Stimulated activated CD4-positive, alpha-beta T cell treated with anti-CD3 and anti-CD28 coated beads, Interleukin-15, amount 100 ng/mL, for 24 hours (primary cell): Measurements from ENCODE around the gene CCDC116.
"Not testable (repeated sequence)": the region's sequence is repeated elsewhere in the genome, so short reads cannot be mapped to it uniquely, and the experiment has no call there.

ENCODE experiments used
- DNase-seq: peaks from one replicate; pipeline ENCODE4 v3.0.0-alpha.2; 2020

Gene CCDC116

DNA sequence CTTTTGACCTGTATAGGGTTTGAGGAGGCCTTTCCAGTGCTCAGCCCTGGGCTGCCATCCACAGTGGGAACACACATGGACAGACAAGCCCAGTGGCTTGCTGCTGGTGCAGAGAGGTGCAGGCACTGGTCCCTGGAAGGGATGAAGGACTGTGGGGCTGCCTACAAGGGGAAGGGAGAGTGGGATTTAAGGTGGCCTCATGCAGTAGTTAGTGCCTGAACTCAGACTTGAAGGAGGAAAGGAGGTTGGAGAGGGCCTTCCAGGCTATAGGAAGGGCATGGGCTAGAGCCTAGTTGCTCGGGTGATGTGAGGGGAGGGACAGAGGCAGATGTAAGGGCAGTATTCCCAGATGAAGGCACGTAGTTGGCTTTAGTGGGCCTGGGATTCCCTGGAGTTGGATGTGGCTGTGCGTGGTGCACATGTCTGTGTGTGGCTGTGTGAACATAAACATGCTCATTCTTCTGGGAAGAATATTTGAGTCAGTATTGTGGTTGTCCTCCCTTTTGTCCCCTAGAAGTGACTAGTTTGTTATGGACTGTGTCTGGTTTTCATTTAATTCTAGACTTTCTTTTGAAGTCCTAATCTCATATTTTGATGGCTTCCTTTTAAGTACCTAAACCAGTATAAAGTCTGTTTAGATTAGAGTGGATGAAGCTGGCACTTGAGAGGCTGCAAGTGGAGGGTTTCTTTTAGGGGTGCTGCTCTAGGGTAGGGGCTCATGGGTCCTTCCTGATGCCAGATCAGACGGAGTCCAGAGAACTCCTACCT lies 21.2 kb upstream of the CCDC116 start:
- DNase-seq = no peak

DNA sequence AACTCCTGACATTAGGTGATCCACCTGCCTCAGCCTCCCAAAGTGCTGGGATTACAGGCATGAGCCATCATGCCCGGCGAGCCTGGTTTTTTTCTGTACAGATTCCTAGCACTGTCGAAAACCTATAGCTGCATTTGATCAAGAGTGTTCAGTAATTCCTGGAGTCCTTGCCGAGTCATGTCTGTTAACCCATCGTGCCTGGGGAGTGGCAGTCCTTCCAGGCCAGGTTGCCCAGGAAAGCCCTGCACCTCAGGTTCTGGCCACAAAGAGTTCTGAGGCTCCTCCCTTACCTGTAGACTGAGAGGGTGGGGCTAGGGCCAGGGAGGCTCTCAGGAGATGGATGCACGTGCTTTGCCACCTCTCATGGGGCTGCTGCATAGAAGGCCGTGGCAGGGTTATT lies 19.7 kb upstream of the CCDC116 start:
- no peak for DNase-seq

DNA sequence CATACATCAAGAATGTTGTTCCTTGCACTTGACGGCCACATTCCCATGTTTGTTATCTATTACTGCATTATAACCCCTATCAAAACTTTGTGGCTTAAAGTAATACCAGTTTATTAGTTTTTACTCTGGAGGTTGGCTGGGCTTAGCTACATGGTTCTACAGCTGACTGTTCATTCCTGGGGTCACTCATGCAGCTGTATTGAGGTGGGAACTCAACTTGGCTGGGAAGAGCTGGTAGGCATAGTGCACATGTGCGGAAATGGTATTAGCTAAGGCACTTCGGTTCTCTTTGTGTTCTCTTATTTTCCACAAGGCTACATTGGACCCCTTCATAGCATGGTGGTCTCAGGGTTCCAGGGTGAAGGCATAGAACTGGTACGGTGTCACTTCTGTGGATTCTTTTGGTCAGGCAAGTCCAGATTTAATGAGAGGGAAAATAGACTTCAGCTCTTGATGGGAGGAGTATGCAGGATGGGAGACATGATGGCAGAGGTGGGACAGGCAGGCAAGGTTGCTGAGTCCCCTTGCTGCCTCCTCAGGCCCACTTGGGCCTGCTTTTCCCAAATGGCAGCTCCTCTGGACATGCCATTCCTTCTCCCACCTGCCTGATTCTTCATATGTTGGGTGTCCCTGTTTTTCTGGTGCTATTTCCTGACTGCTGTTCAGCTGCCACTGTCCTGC lies 18.9 kb upstream of the CCDC116 start:
- no peak for DNase-seq

DNA sequence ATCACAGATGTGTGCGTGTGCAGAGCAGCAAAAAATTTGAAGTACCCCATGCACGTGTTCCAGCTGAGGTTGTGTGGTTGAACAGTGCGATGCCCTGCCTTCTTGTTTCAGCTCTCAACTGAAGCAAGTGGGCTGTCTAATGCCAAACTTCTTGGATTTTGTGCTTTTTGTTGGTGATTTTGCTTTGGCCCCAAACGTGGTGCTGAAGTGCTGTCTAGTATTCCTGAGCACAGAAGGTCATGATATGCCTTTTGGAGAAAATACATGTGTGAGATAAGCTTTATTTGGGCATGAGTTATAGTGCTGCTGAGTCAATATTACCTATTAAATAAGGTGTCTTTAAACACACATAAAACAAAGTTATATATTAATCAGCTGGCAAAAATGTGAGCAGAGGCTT lies 16.8 kb upstream of the CCDC116 start:
- DNase-seq = no peak

- DNase-seq = not testable (repeated sequence)
Observed at GRCh38 chr22:21617337-21617736, 15.2 kb upstream of the CCDC116 start.

- no peak for DNase-seq
Observed at GRCh38 chr22:21621025-21621424, 11.5 kb upstream of the CCDC116 start.

DNA sequence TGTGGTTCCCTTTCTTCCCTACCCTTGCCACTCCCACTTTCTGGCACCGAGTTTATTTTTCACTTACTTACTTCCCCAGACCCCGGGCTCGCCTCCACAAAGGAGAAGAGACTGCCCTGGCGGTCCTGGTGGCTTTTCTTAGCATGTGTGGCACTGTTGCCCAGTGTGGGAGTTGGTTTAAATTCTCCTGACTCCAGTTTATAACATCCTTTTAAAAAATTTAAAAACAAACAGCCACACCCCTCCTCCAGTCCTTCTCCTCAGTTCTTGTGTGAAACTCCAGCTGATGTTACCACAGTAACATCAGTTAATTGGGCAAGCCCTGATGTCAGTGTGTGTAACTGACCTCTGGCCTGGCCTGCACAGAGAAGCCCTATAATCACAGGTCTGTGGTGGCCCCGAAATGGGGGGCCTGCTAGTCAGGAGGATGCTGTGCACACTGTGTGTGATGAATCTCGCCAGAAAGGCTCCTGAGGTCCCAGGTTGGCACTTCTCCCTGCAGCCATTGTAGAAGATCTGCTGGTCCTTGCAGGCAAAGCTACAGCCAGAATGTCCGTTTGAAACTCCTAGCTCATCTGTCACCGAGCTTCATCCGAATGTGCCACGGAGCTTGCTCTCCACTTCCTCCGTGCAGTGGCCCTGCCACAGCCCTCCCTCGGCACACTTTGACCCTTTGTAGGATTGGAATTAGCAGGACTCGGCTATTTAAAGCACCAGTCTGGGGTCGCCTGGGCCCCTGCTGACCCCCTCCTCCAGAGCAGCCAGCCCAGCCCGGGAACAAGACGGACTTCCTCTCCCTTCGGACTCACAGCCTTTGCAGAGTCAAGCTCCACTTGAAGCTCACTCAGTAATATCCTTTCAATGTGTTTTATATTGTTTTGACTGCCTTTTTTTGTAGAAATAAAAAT lies 10.3 kb upstream of the CCDC116 start:
- no peak for DNase-seq

- DNase-seq = no peak
Observed at GRCh38 chr22:21622919-21623647, 9.5 kb upstream of the CCDC116 start.

GRCh38 chr22:21623648-21623970 lies 9.0 kb upstream of the CCDC116 start:
- no peak for DNase-seq

DNA sequence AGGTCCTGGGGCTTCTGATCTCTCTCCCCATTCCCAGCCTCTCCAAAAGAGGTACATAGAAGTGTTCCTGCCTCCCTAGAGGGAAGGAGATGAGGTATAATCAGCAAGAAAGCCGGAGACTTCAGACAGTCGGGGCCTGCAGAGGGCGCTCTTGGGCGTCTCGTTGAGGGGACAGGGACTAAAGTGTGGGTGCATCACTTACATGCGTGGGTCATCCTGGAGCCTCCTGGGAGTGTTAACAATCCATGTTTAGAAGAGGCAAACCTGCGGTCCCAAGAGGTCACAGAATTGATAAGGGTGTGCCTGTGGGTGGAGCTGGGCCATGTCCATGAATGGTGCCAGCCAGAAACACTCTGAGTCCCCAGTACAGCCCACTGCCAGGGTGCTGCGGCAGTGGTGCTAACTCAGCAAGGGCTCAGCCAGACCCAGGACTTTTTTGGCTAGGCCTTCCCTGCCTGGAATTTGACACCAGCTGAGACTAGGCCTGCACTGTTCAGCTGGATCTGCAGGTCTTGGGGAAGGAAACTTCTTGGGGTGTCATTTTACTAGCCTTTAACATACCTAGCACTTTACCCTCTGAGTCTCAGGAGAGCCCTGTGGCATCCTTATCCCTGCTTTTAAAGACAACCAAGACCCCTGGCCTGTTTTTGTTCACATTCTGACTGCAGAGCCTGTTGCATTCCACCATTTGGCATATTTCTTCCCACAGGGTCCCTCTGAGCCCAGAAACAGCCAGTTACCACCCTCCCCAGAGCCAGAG lies 8.3 kb upstream of the CCDC116 start:
- peak; percentile 68 for DNase-seq

- DNase-seq = peak; percentile 24
Observed at GRCh38 chr22:21624880-21625791, 7.4 kb upstream of the CCDC116 start.

- DNase-seq = no peak
Observed at GRCh38 chr22:21626073-21626734, 6.4 kb upstream of the CCDC116 start.

GRCh38 chr22:21626735-21627469 lies 5.7 kb upstream of the CCDC116 start:
- no peak for DNase-seq

DNA sequence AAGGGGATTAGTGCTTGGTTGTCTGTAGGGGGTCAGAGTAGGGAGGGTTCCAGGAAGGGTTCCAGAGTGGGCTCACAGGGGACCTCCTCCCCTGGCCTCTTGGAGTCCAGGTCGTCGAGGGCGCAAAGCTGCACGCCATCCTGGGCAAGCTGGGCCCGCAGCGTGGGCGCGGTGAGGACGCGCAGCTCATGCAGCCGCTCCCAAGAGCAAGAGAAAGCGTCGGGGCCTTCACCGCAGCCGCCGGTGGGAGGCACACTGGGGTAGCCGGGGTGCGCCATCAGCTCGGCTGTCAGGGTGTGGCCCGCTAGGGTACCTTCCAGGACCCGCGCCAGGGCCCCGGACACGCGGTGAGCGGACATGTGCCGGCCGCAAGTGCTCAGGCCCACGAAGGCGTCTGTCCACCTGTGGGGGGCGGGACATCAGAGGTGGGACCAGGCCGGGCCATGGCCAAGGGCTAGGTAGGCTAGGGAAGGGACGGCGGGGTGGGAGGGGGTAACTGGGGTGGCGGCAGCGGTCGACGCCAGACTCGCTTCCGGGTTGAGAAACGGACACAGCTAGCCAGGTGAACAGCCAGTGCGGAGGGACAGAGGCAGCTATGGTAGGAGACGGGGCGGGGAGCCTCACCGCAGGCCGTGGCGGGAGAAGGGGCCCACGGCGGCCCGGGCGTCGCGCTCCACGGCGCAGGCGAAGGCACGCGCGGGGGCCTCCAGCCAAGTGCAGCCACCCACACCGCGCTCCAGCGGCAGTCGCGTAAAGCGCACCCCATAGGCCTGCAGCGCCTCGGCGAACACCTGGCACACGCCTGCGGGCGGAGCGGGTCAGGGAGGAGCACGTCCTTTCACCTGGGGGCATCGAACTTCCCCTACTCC lies 3.9 kb upstream of the CCDC116 start:
- DNase-seq = peak; percentile 15

- peak; percentile 98 for DNase-seq
Observed at GRCh38 chr22:21629255-21630149, 3.1 kb upstream of the CCDC116 start, which contains the start of gene YDJC. YDJC (minus strand) TSS chr22:21630022; CDS start chr22:21630014, 8 bp downstream.

DNA sequence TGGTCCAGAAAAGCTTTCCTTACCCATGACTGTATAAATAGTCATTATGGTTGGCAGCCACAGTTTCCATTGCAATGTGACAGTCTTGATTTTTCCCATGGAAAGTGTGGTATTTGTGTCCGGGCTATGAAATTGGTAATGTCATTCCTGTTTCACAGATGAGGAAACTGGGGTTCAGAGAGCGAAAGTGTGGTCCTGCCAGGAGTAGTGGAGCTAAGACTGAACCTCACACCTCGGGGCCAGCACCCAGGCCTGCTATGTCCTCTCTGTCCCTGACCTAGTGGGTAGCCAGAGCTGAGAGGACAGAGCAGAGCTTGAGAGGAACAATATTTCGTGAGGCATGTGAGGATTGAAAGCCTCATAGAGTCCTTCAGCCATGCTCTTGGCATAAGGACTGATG lies 1.5 kb upstream of the CCDC116 start:
- no peak for DNase-seq

DNA sequence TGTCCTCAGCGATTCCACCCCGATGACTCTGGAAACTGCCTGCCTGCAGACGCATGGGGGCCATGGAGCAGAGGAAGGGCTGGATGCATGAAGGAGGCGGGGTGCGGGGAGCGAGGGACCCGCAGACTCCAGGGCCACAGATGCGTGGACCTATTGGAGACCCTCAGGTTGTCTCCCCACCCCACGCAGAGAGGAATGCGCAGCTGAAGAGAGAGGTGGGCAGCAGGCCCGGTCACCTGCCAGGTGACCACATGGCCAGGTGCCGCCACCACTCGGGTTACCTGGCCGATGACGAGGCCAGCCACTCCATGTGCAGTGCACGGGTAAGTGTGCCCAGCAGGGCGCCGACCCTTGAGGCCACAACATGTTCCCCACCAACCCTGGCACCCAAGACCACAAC lies 371 bp downstream of the CCDC116 start:
- DNase-seq = no peak

- no peak for DNase-seq
Observed at GRCh38 chr22:21633481-21633880, 921 bp downstream of the CCDC116 start.
